Measurements from ENCODE around the gene ARHGEF25. TPM values are rescaled to one million over a fixed set of nuclear protein-coding genes. Genes with fewer than 3 reads are reported as not detected.
"Not testable (repeated sequence)": the region's sequence is repeated elsewhere in the genome, so short reads cannot be mapped to it uniquely, and the experiment has no call there.

The ARHGEF25 gene
- under 1 TPM; 0.25 to 0.42 TPM for total RNA-seq

DNA sequence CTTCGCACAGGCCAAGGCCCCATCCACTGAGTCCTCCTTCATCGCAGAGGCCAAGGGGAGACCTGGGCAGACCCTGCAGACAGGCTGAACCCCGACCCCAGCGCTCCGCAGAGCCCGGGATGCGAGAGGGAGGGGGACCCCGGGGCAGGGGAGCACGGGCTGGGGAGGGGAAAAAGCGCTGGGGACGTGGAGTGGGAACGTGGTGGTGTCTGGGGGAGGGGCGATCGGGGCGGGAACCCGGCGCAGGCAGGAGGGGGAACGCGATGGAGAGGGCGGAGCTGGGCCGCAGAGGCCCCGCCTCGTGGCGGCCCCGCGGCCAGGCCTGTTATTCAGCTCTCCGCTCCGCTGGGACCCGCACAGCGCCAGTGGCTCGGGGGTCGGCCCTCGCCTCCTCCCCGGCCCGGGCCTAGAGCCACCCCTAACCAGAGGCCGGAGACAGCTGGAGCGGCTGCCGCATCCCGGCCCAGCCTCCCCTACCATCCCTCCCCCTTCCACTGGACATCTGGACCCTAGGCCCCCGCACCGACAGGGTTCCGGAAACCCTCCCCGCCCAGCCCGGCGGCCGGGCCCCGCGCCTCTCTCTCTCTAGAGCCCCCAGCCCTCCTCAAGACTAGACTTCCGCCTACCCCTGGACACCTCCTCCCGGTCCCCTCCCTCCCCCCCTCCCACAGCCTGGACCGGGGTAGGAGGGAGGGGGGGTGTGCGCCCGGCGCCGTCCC lies at the start of gene ARHGEF25:
TSS of gene ARHGEF25 (plus strand) at position 328 of the 719 bp plus-strand sequence. CDS start 460 bp downstream, outside the sequence.
- ChIA-PET POLR2A (no interaction called here), CTCF (interaction anchor here (0.6 to 1.4 kb wide), 4 partner anchors 10 to 44 kb away, joined by 3 to 6 read pairs (median 3); no protein-coding TSS in a partner anchor)
- Mint-ChIP-seq H3K36me3 (ENCODE audit: low read depth) (peaks cover 2% of the 10 kb centered on the region), H3K27ac (peak within 1 kb of the TSS; percentile 19), H3K4me1 (peaks cover 9% of the 10 kb centered on the region), H3K27me3 (peaks cover 43% of the 10 kb centered on the region), H3K4me3 (peak within 1 kb of the TSS; percentile 53), H3K9me3 (no peaks in the 10 kb centered on the region)
- DNase-seq, result peak; percentile 32

DNA sequence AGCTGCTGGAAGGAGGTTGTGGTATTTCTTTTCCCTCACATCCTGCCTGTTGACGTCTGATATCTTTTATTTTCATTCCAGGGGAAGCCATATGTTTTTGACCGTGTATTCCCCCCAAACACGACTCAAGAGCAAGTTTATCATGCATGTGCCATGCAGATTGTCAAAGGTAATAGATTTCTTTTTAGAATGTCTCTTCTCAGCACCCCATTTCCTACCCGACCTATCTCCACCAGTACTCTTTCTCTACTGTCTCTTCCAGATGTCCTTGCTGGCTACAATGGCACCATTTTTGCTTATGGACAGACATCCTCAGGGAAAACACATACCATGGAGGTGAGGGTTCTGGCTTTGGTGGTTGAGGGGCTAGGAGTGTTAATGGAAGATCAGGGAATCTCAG lies 47.9 kb upstream of the ARHGEF25 start:
- H3K9me3 Mint-ChIP-seq, result no peaks in the 10 kb centered on the region
- H3K36me3 Mint-ChIP-seq (ENCODE audit: low read depth), result no peaks in the 10 kb centered on the region
- no peak overlapping the region for H3K4me3 Mint-ChIP-seq
- ChIA-PET CTCF (interaction anchor here (0.7 to 1.2 kb wide), 2 partner anchors 20 to 84 kb away, joined by 3 read pairs; no protein-coding TSS in a partner anchor), POLR2A (no interaction called here)
- no peak for DNase-seq
- peaks cover 14% of the 10 kb centered on the region for H3K27me3 Mint-ChIP-seq
- H3K4me1 Mint-ChIP-seq, result peaks cover 3% of the 10 kb centered on the region
- no peak overlapping the region for H3K27ac Mint-ChIP-seq

DNA sequence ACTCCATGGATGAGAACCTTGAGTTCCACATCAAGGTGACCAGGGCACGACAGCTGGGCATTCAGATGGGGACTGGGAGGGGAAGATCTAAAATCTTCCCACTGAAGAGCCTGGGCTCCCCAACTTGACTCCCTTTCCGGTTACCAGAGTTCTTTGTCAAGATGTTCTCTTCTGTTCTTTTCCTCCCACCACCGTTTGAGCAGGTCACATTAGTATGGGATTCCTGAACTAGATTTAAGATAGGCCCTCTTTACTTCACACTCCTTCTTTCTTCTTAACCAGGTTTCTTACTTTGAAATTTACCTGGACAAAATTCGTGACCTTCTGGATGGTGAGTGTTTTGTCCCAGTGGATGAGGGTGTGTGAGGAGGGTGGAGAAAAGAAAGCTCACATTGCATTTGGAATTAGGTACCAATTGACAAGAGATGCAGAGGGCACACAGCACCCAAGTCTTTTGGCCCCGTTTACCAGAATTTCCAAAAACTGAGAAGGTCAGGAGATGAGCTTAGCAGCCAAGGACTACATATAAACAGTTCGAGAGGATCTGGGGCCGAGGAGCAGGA lies 47.0 kb upstream of the ARHGEF25 start:
- ChIA-PET CTCF (interaction anchor here (1.2 kb wide), 1 partner anchor 19 kb away, joined by 3 read pairs; no protein-coding TSS in a partner anchor), POLR2A (no interaction called here)
- no peak for DNase-seq
- Mint-ChIP-seq H3K36me3 (ENCODE audit: low read depth) (no peaks in the 10 kb centered on the region), H3K27me3 (peaks cover 14% of the 10 kb centered on the region), H3K4me1 (peaks cover 3% of the 10 kb centered on the region), H3K9me3 (no peaks in the 10 kb centered on the region), H3K4me3 (no peak overlapping the region), H3K27ac (no peak overlapping the region)

GRCh38 chr12:57568838-57569237 lies 42.4 kb upstream of the ARHGEF25 start:
- no peaks in the 10 kb centered on the region for H3K4me1 Mint-ChIP-seq
- ChIA-PET POLR2A (no interaction called here), CTCF (interaction anchor here (5.5 kb wide), 1 partner anchor 14 kb away, joined by 32 read pairs; no protein-coding TSS in a partner anchor)
- no peaks in the 10 kb centered on the region for H3K9me3 Mint-ChIP-seq
- H3K27me3 Mint-ChIP-seq, result peaks cover 1% of the 10 kb centered on the region
- DNase-seq, result no peak
- H3K4me3 Mint-ChIP-seq, result no peak overlapping the region
- no peak overlapping the region for H3K27ac Mint-ChIP-seq
- H3K36me3 Mint-ChIP-seq (ENCODE audit: low read depth), result no peaks in the 10 kb centered on the region

DNA sequence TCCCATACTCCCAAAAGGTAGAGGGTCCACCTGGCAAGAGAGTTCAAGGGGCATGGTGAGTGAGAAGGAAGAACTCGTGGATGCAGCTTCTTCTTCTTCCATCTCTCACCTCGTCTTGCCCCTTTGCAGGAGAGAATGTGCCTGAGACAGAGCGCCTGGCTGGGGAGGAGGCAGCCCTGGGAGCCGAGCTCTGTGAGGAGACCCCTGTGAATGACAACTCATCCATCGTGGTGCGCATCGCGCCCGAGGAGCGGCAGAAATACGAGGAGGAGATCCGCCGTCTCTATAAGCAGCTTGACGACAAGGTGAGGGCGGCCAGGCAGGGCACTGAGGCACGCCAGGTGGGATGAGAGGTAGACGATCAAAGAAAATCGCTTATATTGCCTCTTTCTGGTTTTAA lies 41.4 kb upstream of the ARHGEF25 start:
- CTCF ChIA-PET, result interaction anchor here (5.5 kb wide), 1 partner anchor 13 kb away, joined by 32 read pairs; no protein-coding TSS in a partner anchor
- H3K36me3 Mint-ChIP-seq (ENCODE audit: low read depth), result no peaks in the 10 kb centered on the region
- no peak overlapping the region for H3K27ac Mint-ChIP-seq
- no peaks in the 10 kb centered on the region for H3K27me3 Mint-ChIP-seq
- POLR2A ChIA-PET, result no interaction called here
- no peaks in the 10 kb centered on the region for H3K9me3 Mint-ChIP-seq
- H3K4me1 Mint-ChIP-seq, result no peaks in the 10 kb centered on the region
- no peak overlapping the region for H3K4me3 Mint-ChIP-seq
- DNase-seq, result no peak

DNA sequence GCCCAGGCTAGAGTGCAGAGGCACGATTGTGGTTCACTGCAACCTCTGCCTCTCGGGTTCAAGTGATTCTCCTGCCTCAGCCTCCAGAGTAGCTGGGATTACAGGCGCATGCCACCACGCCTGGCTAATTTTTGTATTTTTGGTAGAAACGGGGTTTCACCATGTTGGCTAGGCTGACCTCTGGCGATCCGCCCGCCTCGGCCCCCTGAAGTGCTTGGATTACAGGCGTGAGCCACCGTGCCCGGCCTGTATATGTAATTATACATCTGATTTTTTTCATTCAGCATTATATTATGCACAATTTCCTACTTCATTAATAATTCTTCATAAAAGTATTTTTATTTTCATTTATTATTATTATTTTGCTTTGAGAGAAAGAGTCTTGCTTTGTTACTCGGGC lies 40.8 kb upstream of the ARHGEF25 start:
- DNase-seq; POLR2A ChIA-PET; H3K9me3 Mint-ChIP-seq; H3K27ac Mint-ChIP-seq; H3K4me3 Mint-ChIP-seq; H3K27me3 Mint-ChIP-seq; H3K4me1 Mint-ChIP-seq; H3K36me3 Mint-ChIP-seq (ENCODE audit: low read depth): not testable (repeated sequence)
- CTCF ChIA-PET, result interaction anchor here (0.5 to 5.5 kb wide), 3 partner anchors 12 to 25 kb away, joined by 3 to 32 read pairs (median 4); no protein-coding TSS in a partner anchor

- no peak for DNase-seq
- Mint-ChIP-seq H3K27ac (no peak overlapping the region), H3K36me3 (ENCODE audit: low read depth) (no peaks in the 10 kb centered on the region), H3K4me3 (no peak overlapping the region), H3K27me3 (no peaks in the 10 kb centered on the region), H3K4me1 (no peaks in the 10 kb centered on the region), H3K9me3 (no peaks in the 10 kb centered on the region)
- POLR2A ChIA-PET, result no interaction called here
- CTCF ChIA-PET, result interaction anchor here (0.8 to 5.5 kb wide), 5 partner anchors 10 to 113 kb away, joined by 3 to 32 read pairs (median 3); partner anchors contain the start of gene GLI1
Observed at GRCh38 chr12:57571926-57572762, 39.1 kb upstream of the ARHGEF25 start.

- CTCF ChIA-PET, result interaction anchor here (1.3 to 2.4 kb wide), 3 partner anchors 8 to 46 kb away, joined by 4 to 9 read pairs (median 5); no protein-coding TSS in a partner anchor
- Mint-ChIP-seq H3K27me3 (no peaks in the 10 kb centered on the region), H3K27ac (no peak overlapping the region), H3K9me3 (no peaks in the 10 kb centered on the region), H3K36me3 (ENCODE audit: low read depth) (no peaks in the 10 kb centered on the region), H3K4me3 (no peak overlapping the region), H3K4me1 (no peaks in the 10 kb centered on the region)
- POLR2A ChIA-PET, result no interaction called here
- DNase-seq, result no peak
Observed at GRCh38 chr12:57574795-57575194, 36.4 kb upstream of the ARHGEF25 start.

DNA sequence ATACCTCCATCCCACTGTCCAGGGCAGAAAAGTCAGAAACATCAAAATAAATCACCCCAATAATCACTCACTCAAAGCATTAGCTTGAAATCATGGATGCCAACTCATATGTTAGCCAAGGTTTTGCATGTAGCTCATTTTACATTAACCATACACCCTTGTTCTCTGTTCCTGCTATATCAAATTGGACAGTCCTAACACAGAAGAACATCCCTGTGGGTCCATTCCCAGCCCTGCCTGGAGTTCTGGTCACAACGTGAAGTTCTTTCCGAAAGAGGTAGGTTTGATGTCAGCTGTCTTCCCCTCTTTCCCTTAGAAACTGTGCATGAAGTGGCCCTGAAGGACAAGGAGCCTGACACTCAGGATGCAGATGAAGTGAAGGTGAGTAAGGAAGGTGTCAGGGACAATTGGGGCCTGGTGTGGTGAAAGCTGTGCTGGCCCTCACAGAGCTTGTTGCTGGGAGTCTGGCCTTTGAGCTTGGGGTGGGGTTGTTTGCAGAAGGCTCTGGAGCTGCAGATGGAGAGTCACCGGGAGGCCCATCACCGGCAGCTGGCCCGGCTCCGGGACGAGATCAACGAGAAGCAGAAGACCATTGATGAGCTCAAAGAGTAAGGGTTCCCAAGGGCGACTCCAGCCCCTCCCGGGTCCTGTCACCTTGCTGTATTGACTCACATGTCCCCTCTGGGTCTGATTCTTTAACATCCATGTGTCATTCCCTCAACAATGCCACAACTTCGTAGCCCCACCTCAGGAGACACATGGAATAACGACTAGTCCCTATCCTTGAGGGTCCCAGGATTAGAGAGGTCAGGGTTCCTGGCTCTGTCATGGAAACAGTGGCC lies 35.2 kb upstream of the ARHGEF25 start:
- Mint-ChIP-seq H3K9me3 (no peaks in the 10 kb centered on the region), H3K36me3 (ENCODE audit: low read depth) (no peaks in the 10 kb centered on the region), H3K27me3 (no peaks in the 10 kb centered on the region), H3K4me3 (no peak overlapping the region), H3K27ac (no peak overlapping the region), H3K4me1 (no peaks in the 10 kb centered on the region)
- CTCF ChIA-PET, result interaction anchor here (0.9 to 2.4 kb wide), 6 partner anchors 7 to 118 kb away, joined by 3 to 9 read pairs (median 4); partner anchors contain the start of genes B4GALNT1 and OS9
- no peak for DNase-seq
- POLR2A ChIA-PET, result no interaction called here

- no peaks in the 10 kb centered on the region for H3K36me3 Mint-ChIP-seq (ENCODE audit: low read depth)
- H3K4me1 Mint-ChIP-seq, result no peaks in the 10 kb centered on the region
- H3K4me3 Mint-ChIP-seq, result no peak overlapping the region
- CTCF ChIA-PET, result interaction anchor here (1.6 to 2.4 kb wide), 3 partner anchors 9 to 44 kb away, joined by 5 to 9 read pairs (median 5); no protein-coding TSS in a partner anchor
- no peak overlapping the region for H3K27ac Mint-ChIP-seq
- H3K9me3 Mint-ChIP-seq, result no peaks in the 10 kb centered on the region
- H3K27me3 Mint-ChIP-seq, result no peaks in the 10 kb centered on the region
- POLR2A ChIA-PET, result no interaction called here
- DNase-seq, result no peak
Observed at GRCh38 chr12:57576613-57577160, 34.5 kb upstream of the ARHGEF25 start.

GRCh38 chr12:57577981-57578758 lies 33.1 kb upstream of the ARHGEF25 start:
- Mint-ChIP-seq H3K4me3 (no peak overlapping the region), H3K4me1 (peaks cover 2% of the 10 kb centered on the region), H3K27me3 (no peaks in the 10 kb centered on the region), H3K27ac (no peak overlapping the region), H3K36me3 (ENCODE audit: low read depth) (no peaks in the 10 kb centered on the region), H3K9me3 (no peaks in the 10 kb centered on the region)
- no peak for DNase-seq
- POLR2A ChIA-PET, result no interaction called here
- CTCF ChIA-PET, result interaction anchor here (1.0 to 1.2 kb wide), 2 partner anchors 11 to 66 kb away, joined by 3 to 5 read pairs; no protein-coding TSS in a partner anchor

Data from activated CD4-positive, alpha-beta T cell treated with anti-CD3 and anti-CD28 coated beads, Interleukin-2, amount 10 ng/mL, durations not matched to agents 7 days and 5 days (primary cell).